Sigmoid colon (tissue), 4 donors: Measurements from ENCODE around the gene TAS1R3.

Experiments used
- CTCF ChIP-seq, 4 experiments: fragments of 450-650 bp in 3 of 4; fragments of 200-600 bp in 1 of 4; IDR thresholded peaks; one replicate each; pipeline ENCODE4 v1.5.1; 2016 to 2019; ENCODE audit warnings: antibody characterized with exemption in 4 of 4, mild to moderate bottlenecking in 3 of 4, moderate library complexity in 2 of 4
- EP300 ChIP-seq, 4 donors: sonication (generic); formaldehyde crosslinking; IDR thresholded peaks; one replicate each; pipeline ENCODE4 v1.6.1; 2017; ENCODE audit warnings: antibody characterized with exemption in 4 of 4
- POLR2AphosphoS5 ChIP-seq, 4 donors: sonication (generic); formaldehyde crosslinking; IDR thresholded peaks; one replicate each; pipeline ENCODE4 v1.6.1; 2017; ENCODE audit warnings: antibody characterized with exemption in 4 of 4

GRCh38 chr1:1365875-1366698 lies 35.0 kb downstream of the TAS1R3 start:
- TF ChIP-seq POLR2AphosphoS5 (IDR thresholded peaks at IDR 0.05) (no peak), CTCF (IDR thresholded peaks at IDR 0.05) (no peak), EP300 (IDR thresholded peaks at IDR 0.05) (no peak)
